HG03460 (cell line): ENCODE results near the gene SLC12A8.

Experiments used
- ATAC-seq: cut with Tn5 transposase; IDR thresholded peaks from one replicate; pipeline ENCODE4 v1.9.1; 2021; ENCODE audit not compliant: unreplicated experiment

SLC12A8 gene

GRCh38 chr3:125033616-125034015 lies 178.9 kb downstream of the SLC12A8 start:
- ATAC-seq = no peak

GRCh38 chr3:125033135-125033534 lies 179.4 kb downstream of the SLC12A8 start:
- no peak for ATAC-seq

GRCh38 chr3:125032683-125033082 lies 179.9 kb downstream of the SLC12A8 start:
- ATAC-seq = no peak
